HT-29 (cell line): Measurements from ENCODE around the gene APOC3. TPM values are rescaled to one million over a fixed set of nuclear protein-coding genes. Genes with fewer than 3 reads are reported as not detected.

Source experiments
- DNase-seq: peaks from one replicate; pipeline ENCODE4 v3.0.0-alpha.2; 2015; ENCODE audit warnings: low spot score
- total RNA-seq: library from RNA; depleted of rRNA; stranded (reverse); fragments of >200 nt; shearing (Covaris generic); gene quantifications from 2 replicates; pipeline ENCODE4 v1.2.3, GENCODE V29; 2014

APOC3 gene
- total RNA-seq, 1 experiment from 2014 or later: not detected

GRCh38 chr11:116849060-116849459 is 19.4 kb downstream of the APOC3 start:
- DNase-seq: no peak

- no peak for DNase-seq
Measured at GRCh38 chr11:116849486-116849885, 19.8 kb downstream of the APOC3 start.

- DNase-seq: no peak
Measured at GRCh38 chr11:116851626-116852025, 21.9 kb downstream of the APOC3 start.

- DNase-seq: peak; percentile 69
Measured at GRCh38 chr11:116852261-116853031, 22.7 kb downstream of the APOC3 start.

- peak; percentile 54 for DNase-seq
Measured at GRCh38 chr11:116853461-116854073, 23.9 kb downstream of the APOC3 start.

- no peak for DNase-seq
Measured at GRCh38 chr11:116855413-116855812, 25.7 kb downstream of the APOC3 start.

- no peak for DNase-seq
Measured at GRCh38 chr11:116856423-116856822, 26.7 kb downstream of the APOC3 start.

- DNase-seq: no peak
Measured at GRCh38 chr11:116857316-116857715, 27.6 kb downstream of the APOC3 start.

GRCh38 chr11:116857936-116858335 is 28.2 kb downstream of the APOC3 start:
- no peak for DNase-seq

GRCh38 chr11:116859175-116859574 is 29.5 kb downstream of the APOC3 start:
- no peak for DNase-seq

GRCh38 chr11:116860303-116860702 is 30.6 kb downstream of the APOC3 start:
- DNase-seq: no peak

GRCh38 chr11:116861539-116861938 is 31.8 kb downstream of the APOC3 start:
- DNase-seq: no peak

GRCh38 chr11:116862185-116862584 is 32.5 kb downstream of the APOC3 start:
- DNase-seq: no peak

- no peak for DNase-seq
Measured at GRCh38 chr11:116862951-116863350, 33.2 kb downstream of the APOC3 start.

GRCh38 chr11:116864531-116864930 is 34.8 kb downstream of the APOC3 start:
- DNase-seq: no peak

- DNase-seq: no peak
Measured at GRCh38 chr11:116865696-116866095, 36.0 kb downstream of the APOC3 start.

- no peak for DNase-seq
Measured at GRCh38 chr11:116866804-116867455, 37.2 kb downstream of the APOC3 start.

GRCh38 chr11:116867619-116868018 is 37.9 kb downstream of the APOC3 start:
- DNase-seq: no peak

GRCh38 chr11:116868066-116868465 is 38.4 kb downstream of the APOC3 start:
- no peak for DNase-seq

- no peak for DNase-seq
Measured at GRCh38 chr11:116869610-116870009, 39.9 kb downstream of the APOC3 start.

- no peak for DNase-seq
Measured at GRCh38 chr11:116870054-116870453, 40.3 kb downstream of the APOC3 start.

- DNase-seq: no peak
Measured at GRCh38 chr11:116871248-116871647, 41.5 kb downstream of the APOC3 start.

GRCh38 chr11:116873381-116873780 is 43.7 kb downstream of the APOC3 start:
- DNase-seq: no peak
